CD1c-positive myeloid dendritic cell (primary cell): Measurements from ENCODE around the gene RNASE9.
"Not testable (repeated sequence)": the region's sequence is repeated elsewhere in the genome, so short reads cannot be mapped to it uniquely, and the experiment has no call there.

Source experiments
- DNase-seq: peaks from one replicate; pipeline ENCODE4 v3.0.0-alpha.2; 2016; ENCODE audit errors: extremely low spot score

Gene RNASE9

GRCh38 chr14:20578325-20578724 is 17.5 kb upstream of the RNASE9 start:
- DNase-seq: no peak

- DNase-seq: not testable (repeated sequence)
Observed at GRCh38 chr14:20572382-20572990, 11.6 kb upstream of the RNASE9 start.

- DNase-seq: peak; percentile 8
Observed at GRCh38 chr14:20570720-20571119, 9.9 kb upstream of the RNASE9 start.

GRCh38 chr14:20569865-20570264 is 9.0 kb upstream of the RNASE9 start:
- DNase-seq: not testable (repeated sequence)

GRCh38 chr14:20569066-20569465 is 8.2 kb upstream of the RNASE9 start:
- no peak for DNase-seq

GRCh38 chr14:20568393-20568792 is 7.5 kb upstream of the RNASE9 start:
- DNase-seq: no peak

GRCh38 chr14:20567199-20567598 is 6.4 kb upstream of the RNASE9 start:
- not testable (repeated sequence) for DNase-seq

- no peak for DNase-seq
Observed at GRCh38 chr14:20564501-20564997, 3.7 kb upstream of the RNASE9 start.

- DNase-seq: no peak
Observed at GRCh38 chr14:20563971-20564370, 3.1 kb upstream of the RNASE9 start.

- no peak for DNase-seq
Observed at GRCh38 chr14:20559461-20559904, 1.4 kb downstream of the RNASE9 start.

- no peak for DNase-seq
Observed at GRCh38 chr14:20557212-20557542, 3.7 kb downstream of the RNASE9 start.

GRCh38 chr14:20556500-20557211 is 4.2 kb downstream of the RNASE9 start:
- DNase-seq: peak; percentile 21

- DNase-seq: no peak
Observed at GRCh38 chr14:20555845-20556244, 5.0 kb downstream of the RNASE9 start.

- DNase-seq: no peak
Observed at GRCh38 chr14:20553024-20553423, 7.8 kb downstream of the RNASE9 start.

GRCh38 chr14:20551606-20552005 is 9.2 kb downstream of the RNASE9 start:
- no peak for DNase-seq

- no peak for DNase-seq
Observed at GRCh38 chr14:20550926-20551325, 9.9 kb downstream of the RNASE9 start.

- no peak for DNase-seq
Observed at GRCh38 chr14:20548414-20549158, 12.3 kb downstream of the RNASE9 start.

GRCh38 chr14:20546877-20547276 is 14.0 kb downstream of the RNASE9 start:
- DNase-seq: no peak

GRCh38 chr14:20539906-20540305 is 20.9 kb downstream of the RNASE9 start:
- no peak for DNase-seq

- peak; percentile 74 for DNase-seq
Observed at GRCh38 chr14:20530771-20531571, 29.9 kb downstream of the RNASE9 start.

- DNase-seq: no peak
Observed at GRCh38 chr14:20529806-20530205, 31.0 kb downstream of the RNASE9 start.

- DNase-seq: no peak
Observed at GRCh38 chr14:20524027-20524426, 36.8 kb downstream of the RNASE9 start.
